ENCODE measurements around the gene BCL11A. TPM values are rescaled to one million over a fixed set of nuclear protein-coding genes. Genes with fewer than 3 reads are reported as not detected.
A peak's percentile ranks its signal among the peaks of the same experiment; 100 is the strongest.

Gene BCL11A
- total and polyA plus RNA-seq, 2 of the 13 experiments (the other 11 are each of a cell fraction or from before 2014, with no cell fraction given) = not detected

DNA sequence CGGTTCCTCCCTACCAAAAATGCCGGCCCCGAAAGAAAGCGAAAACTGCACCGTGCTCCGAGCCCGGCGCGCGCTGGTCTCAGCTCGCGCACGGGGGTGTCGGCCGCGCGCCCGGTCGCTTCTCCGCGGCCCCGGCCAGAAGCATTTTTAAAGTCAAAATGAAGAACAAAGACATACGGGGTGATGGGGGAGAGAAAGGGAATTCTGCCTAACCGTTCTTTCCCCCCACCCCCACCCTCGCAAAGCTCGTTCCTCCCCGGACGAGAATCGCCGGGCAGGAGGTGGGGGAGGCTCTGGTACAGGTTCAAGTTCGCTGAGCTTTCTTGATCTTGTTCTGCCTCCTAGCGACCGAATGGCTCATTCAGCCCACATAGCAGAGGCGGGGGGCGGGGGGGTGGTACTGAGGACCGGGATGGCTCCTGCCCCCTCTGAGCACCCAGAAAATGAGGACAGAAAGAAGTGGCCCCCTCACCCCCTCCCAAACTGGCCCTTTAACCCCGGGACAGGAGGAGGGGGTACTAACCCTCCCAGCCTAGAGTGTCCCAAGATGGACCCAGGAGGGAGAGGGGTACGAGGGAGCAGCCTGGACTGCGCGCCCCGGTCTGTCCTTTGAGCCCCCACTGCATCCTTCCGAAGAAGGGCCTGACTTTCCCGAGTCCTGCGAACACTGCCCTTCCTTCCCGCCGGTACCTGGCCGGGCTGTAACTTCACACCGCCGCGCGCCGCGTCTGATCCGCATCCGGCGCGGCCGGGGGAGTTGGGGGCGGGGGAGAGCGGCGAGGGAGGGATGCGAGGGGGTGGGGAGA lies 3.1 kb downstream of the BCL11A start:
- Histone ChIP-seq H3K9ac (ENCODE audit: insufficient read depth, low read depth, low read length) (no peak overlapping the region), H3K4me2 (ENCODE audit: low read depth, low read length) (peak overlapping the region; percentile 82), H2AFZ (ENCODE audit: low read length) (no peak overlapping the region), H3K27ac (ENCODE audit: extremely low read length, insufficient read depth, low read length) (no peak overlapping the region), H3K4me1 (ENCODE audit: insufficient read depth, low read length) (peaks cover 24% of the 10 kb centered on the region), H3K4me3 (replicated peaks in 1 of 3; ENCODE audit: insufficient read depth in 1 of 3, low read depth in 2 of 3, low read length in 3 of 3) (peak overlapping the region; percentile 44 to 67 (median 60)), H3K27me3 (ENCODE audit: control insufficient read depth in 1 of 2, insufficient read depth in 2 of 2, low read length in 2 of 2) (peaks cover 22 to 81% of the 10 kb centered on the region in 2 experiments), H3K79me2 (ENCODE audit: insufficient read depth, low read length) (no peaks in the 10 kb centered on the region), H4K20me1 (ENCODE audit: insufficient read depth, low read length) (peaks cover 4% of the 10 kb centered on the region; the same call in 1 of the 2 replicates), H3K36me3 (replicated peaks in 1 of 2; ENCODE audit: control insufficient read depth in 1 of 2, insufficient read depth in 2 of 2, low read length in 2 of 2) (no peaks in the 10 kb centered on the region), H3K9me3 (ENCODE audit: low read length) (no peaks in the 10 kb centered on the region)
- FAIRE-seq (peak; percentile 43), DNase-seq (ENCODE audit: low spot score) (peak; percentile 56), ATAC-seq (peak; percentile 46)
- POLR2A ChIA-PET = no interaction called here
- intact Hi-C loops (cut with micrococcal nuclease; ENCODE audit: unreplicated experiment) (loop anchor here (5.0 kb wide), 2 partner anchors 93 to 113 kb away; no protein-coding TSS in a partner anchor), in situ Hi-C loops (cut with HindIII; ENCODE audit: extremely low pct_ligation_motif_present, low pct_unique_long_range_greater_than_20kb) (no loop called here)
- CTCF ChIA-PET (ENCODE audit: low intra/inter-chr PET ratio, low total read pairs) = interaction anchor here (0.5 to 0.7 kb wide), 2 partner anchors 74 to 761 kb away, joined by 3 read pairs; no protein-coding TSS in a partner anchor
- 23% methylated on average over 62 of the region's 62 CpGs for WGBS (ENCODE audit: low lambda C conversion rate)
- BruUV-seq (replicated peaks) = no TSS peak
- TF ChIP-seq PATZ1 (CRISPR knock-in tag; IDR thresholded peaks at IDR 0.05) (peak; percentile 94), SKIL (CRISPR knock-in tag; IDR thresholded peaks at IDR 0.05; ENCODE audit: borderline replicate concordance) (0 out of 2 replicates have a peak, but pooled peaks have one; percentile 11), GATAD2A (CRISPR knock-in tag; IDR thresholded peaks at IDR 0.05) (0 out of 2 replicates have a peak, but pooled peaks have one; percentile 10), HOXD1 (CRISPR knock-in tag; IDR thresholded peaks at IDR 0.05) (no peak), ZNF281 (CRISPR knock-in tag; IDR thresholded peaks at IDR 0.05; ENCODE audit: borderline replicate concordance) (peak; percentile 83), ZNF512B (CRISPR knock-in tag; IDR thresholded peaks at IDR 0.05; ENCODE audit: borderline replicate concordance) (0 out of 2 replicates have a peak, but pooled peaks have one; percentile 50), ATF2 (CRISPR knock-in tag; IDR thresholded peaks at IDR 0.05) (no peak), SP5 (CRISPR knock-in tag; IDR thresholded peaks at IDR 0.05; ENCODE audit: borderline replicate concordance, low read depth) (0 out of 2 replicates have a peak, but pooled peaks have one; percentile 14), SRSF1 (optimal IDR thresholded peaks at IDR 0.05; ENCODE audit: low read depth, low read length) (peak; percentile 63), RAD21 (CRISPR knock-in tag; IDR thresholded peaks at IDR 0.05) (peak; percentile 81)

Data from HepG2 (cell line).